Measurements from ENCODE around the gene POP5.

Gene POP5

GRCh38 chr12:120592121-120593049, 11.2 kb upstream of the POP5 start:
- no peak for TF ChIP-seq CTCF (conservative IDR thresholded peaks at IDR 0.05)

GRCh38 chr12:120590741-120591407, 9.7 kb upstream of the POP5 start:
- TF ChIP-seq CTCF (conservative IDR thresholded peaks at IDR 0.05): no peak

More at GRCh38 chr12:120592121-120593049, 11.2 kb upstream of the POP5 start:
- no peak overlapping the region for H3K27ac ChIP-seq

DNA sequence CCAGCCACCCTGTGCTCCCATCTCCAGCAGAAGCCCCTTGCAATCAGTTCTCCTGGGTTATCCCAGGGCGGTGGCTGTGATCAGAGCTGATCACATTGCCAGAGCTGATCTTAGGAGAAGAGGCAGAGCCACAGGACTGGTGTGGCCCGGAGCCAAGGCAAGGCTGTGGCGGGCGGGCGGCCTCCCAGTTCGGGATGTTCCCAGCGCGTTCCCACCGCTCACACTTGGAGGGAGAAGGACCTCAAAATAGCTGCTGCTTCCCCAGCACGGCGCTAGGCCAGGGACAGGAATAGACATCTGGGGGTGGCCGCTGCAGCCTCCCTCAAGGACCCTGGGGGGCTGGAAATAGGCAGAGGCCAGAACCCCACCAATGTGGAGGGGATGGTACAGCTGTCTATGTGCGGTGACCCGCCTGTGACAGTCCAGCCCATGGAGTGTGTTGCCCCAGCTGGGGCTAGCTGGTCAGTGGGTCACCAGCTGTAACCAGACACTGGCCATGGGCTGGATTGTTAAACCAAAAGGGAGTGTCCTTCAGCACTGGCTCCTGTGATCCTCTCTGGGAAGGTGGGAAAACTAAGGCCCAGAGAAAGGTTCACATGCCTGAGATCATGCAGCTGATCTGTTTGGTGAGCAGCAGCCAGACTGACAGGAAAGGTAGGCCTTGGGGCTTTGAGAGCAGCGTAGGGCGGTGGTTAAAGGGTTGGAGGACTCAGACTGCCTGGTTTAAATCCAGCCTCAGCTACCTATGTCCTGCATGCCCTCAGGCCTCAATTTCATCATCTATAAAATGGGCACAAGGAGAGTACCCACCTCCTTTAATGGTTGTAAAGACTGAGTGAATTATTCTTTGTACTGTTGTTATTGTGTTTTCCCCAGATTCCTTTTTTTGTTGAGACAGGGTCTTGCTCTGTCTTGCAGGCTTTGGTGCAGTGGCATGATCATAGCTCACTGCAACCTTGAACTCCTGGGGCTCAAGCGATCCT, 8.0 kb upstream of the POP5 start:
- no peak for TF ChIP-seq CTCF (conservative IDR thresholded peaks at IDR 0.05)
- H3K27ac ChIP-seq: no peak overlapping the region

More at GRCh38 chr12:120590741-120591407, 9.7 kb upstream of the POP5 start:
- H3K27ac ChIP-seq: no peak overlapping the region

- no peak for TF ChIP-seq CTCF (conservative IDR thresholded peaks at IDR 0.05)
These were observed 7.2 kb upstream of the POP5 start for GRCh38 chr12:120588371-120588770.

DNA sequence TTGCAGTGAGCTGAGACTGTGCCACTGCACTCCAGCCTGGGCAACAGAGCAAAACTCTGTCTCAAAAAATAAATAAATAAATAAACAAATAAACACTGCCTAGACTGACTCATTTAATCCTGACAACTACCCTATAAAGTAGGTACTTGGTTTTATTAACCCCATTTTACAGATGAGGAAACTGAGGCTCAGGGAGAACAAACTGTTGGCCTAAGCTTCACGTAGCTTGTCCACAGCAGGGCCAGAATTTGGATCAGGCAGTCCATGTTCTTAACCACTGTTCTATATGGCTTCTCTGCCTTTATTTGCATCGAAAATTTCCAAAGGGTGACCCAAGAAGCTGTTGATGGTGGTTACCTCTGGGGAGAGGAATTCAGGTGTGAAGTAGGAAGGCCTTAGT, 5.7 kb upstream of the POP5 start:
- TF ChIP-seq CTCF (conservative IDR thresholded peaks at IDR 0.05): no peak
- H3K27ac ChIP-seq: no peak overlapping the region

More at GRCh38 chr12:120588371-120588770, 7.2 kb upstream of the POP5 start:
- H3K27ac ChIP-seq: no peak overlapping the region

DNA sequence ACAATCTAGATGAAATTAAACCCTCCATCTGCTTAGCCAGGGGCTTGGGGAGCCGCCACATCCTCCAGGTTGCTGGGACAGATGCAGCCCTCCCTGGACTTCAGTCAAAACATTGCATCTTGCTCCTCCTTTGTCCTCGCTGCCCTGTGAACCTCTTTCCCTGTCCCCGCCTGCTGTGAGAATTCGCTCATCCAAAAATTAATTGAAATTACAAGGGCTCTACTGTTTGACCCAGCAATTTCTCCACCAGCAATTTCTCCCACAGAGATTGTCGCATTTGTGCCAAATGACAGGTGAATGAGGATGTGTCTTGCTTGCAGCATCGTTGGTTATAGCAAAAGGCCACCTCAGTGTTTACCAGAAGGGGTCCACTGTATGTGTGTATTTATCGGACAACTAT, 5.0 kb upstream of the POP5 start:
- no peak for TF ChIP-seq CTCF (conservative IDR thresholded peaks at IDR 0.05)
- H3K27ac ChIP-seq: no peak overlapping the region
